T follicular helper cell (primary cell): ENCODE data around the gene LRRC74A.

ENCODE experiments used
- DNase-seq: peaks from one replicate; pipeline ENCODE4 v3.0.0-alpha.2; 2020; ENCODE audit warnings: low read depth
- total RNA-seq, 2 experiments: gene quantifications; one replicate each; lab custom pipeline; 2026; lab: John Stamatoyannopoulos, UW

LRRC74A gene
- total RNA-seq: 0 reads per million in 2 experiments

DNA sequence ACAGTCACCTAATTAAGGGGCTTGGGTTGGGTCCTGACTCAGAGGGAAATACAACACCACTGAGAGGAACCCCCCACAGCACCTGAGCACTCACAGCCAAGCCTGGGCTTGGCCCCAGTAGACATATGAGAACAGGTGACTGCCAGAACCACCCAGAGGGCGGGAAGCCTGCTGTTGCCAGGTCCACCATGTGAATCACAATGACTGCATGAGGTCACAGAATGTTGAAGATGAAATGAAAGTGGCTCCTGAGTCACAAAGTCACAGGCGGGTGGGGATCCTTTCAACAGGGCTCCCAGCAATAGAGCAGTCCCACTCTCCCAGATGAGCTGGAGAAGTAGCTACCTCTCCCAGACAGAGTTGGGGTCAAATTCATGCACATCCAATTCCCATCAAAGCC is at the start of gene LRRC74A:
LRRC74A (plus strand) TSS at position 287 of the 400 bp plus-strand sequence. CDS start 290 bp downstream, outside the sequence.
- DNase-seq: no peak

- no peak for DNase-seq
These were observed 49.6 kb upstream of the LRRC74A start for GRCh38 chr14:76776428-76777251.

DNA sequence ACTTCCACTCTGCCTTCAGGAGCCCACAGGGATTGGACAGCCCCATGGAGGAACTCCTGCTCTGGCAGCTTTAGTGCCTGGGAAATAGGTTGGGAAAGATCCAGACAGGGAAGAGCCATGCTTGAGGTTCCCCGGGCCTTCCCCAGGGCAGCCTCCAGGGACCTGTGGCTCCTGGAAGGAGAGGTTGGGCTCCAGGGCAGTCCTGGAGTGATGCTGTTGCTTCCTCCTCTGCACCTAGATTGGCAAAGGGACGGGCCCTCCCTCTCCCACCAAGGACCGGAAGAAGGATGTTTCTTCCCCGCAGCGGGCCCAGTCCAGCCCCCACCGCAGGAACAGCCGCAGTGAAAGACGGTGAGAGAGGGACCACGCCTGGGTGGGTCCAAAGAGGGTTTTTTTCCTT is 48.5 kb upstream of the LRRC74A start:
- DNase-seq: no peak

- no peak for DNase-seq
These were observed 47.5 kb upstream of the LRRC74A start for GRCh38 chr14:76778546-76779215.

GRCh38 chr14:76779221-76780057 is 46.8 kb upstream of the LRRC74A start:
- no peak for DNase-seq

DNA sequence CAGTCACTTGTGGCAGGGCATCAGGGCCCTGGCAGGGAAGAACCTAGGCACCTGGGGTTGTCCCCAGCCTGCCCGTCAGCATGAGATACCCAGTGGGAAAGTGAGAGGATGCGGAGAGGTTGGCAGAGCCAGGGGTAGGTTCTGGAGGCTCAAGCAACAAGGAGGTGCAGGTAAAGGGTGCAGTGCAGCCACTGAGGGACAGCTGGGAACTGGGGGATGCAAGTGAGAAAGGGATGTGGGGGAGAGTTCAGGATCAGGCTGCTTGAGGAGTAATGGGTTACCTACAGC is 46.2 kb upstream of the LRRC74A start:
- no peak for DNase-seq

DNA sequence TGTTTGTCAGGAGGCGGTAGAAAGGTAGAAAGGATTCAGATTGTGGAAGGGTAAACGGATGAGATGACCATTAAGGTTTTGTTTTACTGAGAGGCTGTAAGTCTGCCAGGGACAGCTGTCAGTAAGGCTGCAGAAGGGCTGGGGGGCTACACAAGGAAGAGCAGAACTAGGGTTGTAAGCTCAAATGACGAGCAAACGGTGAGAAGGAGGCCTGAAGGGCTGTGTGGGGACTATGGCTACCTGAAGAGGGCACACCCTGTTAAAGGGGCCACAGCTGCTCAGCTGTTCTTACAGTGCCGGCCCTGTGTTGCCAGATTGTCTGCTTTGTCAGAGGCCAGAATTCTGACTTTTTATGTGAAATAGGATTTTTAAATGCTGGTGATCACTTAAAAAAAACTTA is 45.8 kb upstream of the LRRC74A start:
- DNase-seq: no peak

GRCh38 chr14:76780875-76781647 is 45.1 kb upstream of the LRRC74A start:
- DNase-seq: no peak

GRCh38 chr14:76781648-76782051 is 44.6 kb upstream of the LRRC74A start:
- DNase-seq: no peak

GRCh38 chr14:76782115-76782884 is 43.9 kb upstream of the LRRC74A start:
- no peak for DNase-seq

DNA sequence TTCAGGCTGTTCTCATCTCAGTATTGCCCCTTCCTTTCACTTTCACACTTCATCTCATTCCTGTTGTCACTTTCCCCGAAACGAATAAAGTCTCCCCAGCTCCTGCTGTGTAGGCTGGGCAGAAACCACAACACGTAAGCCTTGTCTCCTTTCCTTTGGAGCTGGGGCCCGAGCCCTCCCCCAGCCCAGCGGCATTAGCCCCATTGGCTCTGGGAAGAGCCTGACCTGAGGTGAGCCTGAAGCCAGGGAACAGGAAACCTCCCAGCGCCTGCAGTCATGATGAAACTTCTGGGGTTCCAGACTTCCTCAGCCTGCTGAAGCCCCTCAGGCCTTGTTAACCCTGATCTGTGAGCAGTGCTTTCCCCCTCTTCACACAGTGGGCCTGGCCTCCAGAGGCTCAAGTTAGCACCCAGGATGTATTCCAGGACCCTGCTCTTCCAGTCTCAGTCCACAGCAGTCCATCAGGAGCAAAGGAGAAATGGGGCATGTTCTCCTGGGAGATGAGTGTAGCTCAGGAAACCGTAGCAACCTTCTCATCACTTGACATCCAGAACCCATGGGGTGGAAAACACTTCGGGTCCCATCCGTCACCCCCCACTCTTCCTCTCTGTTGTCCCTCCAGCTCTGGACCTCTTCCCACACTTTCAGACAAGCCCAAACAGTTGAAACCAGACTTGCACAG is 43.2 kb upstream of the LRRC74A start:
- DNase-seq: no peak

DNA sequence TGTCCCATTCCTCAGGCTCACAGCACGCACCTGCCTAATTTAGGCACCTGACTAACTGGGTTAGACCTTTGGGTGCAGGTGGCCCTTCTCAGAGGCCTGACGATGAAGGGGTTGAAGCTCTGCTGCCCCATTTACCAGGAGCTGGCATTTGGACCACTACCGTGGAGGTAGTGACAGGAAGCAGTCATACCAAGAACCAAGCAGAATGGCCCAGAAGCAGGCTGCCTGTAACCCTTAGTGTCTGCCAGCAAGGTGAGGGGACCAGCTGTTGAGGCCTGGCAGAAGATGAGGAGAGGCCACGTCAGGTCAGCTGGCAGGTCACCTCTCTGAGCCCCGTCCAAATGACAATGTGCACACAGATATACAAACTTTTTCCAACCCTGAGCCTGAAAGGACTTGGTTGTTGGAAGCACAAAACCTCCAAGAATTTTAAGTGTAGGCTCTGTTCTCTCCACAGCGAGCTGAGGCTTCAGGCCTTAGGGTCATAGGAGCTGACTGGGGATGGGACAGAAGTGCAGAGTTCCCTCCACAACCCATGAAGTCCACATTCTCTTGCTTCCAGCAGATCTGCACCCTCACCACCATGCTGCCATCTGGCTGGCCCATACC is 41.8 kb upstream of the LRRC74A start:
- no peak for DNase-seq

- DNase-seq: peak; percentile 48
These were observed 41.3 kb upstream of the LRRC74A start for GRCh38 chr14:76784881-76785280.

- no peak for DNase-seq
These were observed 39.6 kb upstream of the LRRC74A start for GRCh38 chr14:76786601-76787000.

- DNase-seq: no peak
These were observed 33.8 kb upstream of the LRRC74A start for GRCh38 chr14:76792422-76792821.

DNA sequence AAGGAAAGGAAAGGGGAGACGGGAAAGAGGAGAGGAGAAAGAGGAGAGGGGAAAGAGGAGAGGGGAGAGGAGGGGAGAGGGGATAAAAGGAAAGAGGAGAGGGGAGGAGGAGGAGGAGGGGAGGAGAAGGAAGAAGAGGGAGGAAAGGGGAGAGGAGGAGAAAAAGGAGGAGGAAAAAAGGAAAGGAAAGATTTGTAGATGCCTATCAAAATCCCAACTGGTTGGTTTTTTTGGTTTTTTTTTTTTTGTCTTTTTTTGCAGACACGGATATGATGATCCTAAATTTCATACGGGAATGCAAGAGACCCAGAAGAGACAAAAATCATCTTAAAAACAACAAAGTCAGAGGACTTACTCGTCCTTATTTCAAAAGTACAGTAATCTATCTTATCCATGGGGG is 32.9 kb upstream of the LRRC74A start:
- no peak for DNase-seq

GRCh38 chr14:76793956-76794355 is 32.3 kb upstream of the LRRC74A start:
- no peak for DNase-seq

- no peak for DNase-seq
These were observed 19.8 kb upstream of the LRRC74A start for GRCh38 chr14:76806446-76806845.

DNA sequence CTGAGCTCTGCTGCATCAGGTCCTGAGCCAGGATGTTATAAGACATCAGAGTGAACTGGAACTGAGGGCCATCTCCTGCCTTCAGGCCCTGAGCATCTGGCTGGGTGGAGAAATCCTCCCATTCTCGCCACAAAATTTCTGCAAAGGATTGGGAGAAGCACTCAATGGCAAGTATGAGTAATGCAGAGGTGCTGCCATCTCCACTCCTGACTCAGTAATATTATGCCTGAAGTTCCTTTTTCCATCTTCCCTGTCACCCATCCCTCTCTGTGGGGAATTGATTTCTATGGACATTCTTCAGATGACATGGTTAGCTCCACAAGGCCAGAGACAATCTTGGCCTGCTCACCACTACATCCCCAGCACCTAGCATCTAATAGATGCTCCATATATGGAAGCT is 18.2 kb upstream of the LRRC74A start:
- DNase-seq: no peak

DNA sequence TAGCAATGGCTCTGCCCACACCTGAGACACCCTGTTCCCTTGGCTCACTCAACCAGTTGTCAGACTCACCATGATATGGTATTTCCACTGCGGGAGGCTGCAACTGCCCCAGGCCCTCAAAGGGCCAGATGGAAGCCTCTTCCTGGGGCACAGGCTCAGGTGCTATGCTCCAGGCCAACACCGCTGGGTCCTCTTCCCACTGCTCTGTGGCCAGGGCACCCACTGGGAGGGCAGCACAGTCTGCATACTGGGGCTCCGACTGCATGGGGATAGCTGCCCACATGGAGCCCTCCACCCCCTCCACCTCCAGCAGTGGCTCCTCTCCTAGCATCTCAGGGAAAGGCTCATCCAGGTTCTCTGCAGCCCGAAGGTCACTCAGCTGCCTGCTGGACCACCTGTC is 17.2 kb upstream of the LRRC74A start:
- no peak for DNase-seq
